Right atrium auricular region (tissue), 2 donors: ENCODE results near the gene SPAG9. TPM values are rescaled to one million over a fixed set of nuclear protein-coding genes. Genes with fewer than 3 reads are reported as not detected.
A peak's percentile ranks its signal among the peaks of the same experiment; 100 is the strongest.

Experiments
- DNase-seq: peaks from one replicate; pipeline ENCODE4 v3.0.0-alpha.2; 2019; ENCODE audit warnings: low spot score
- H3K27ac ChIP-seq, 2 donors: fragments of 200-600 bp; sonication (generic); 1 replicate in 1 of 2; 2 replicates in 1 of 2; pipeline ENCODE4 v1.5.1; 2016 to 2019
- H3K27me3 ChIP-seq, 2 donors: fragments of 200-600 bp; sonication (generic); one replicate each; pipeline versions ENCODE4 v1.5.1 to v1.6.0; 2017 to 2019
- H3K36me3 ChIP-seq: fragments of 200-600 bp; sonication (generic); one replicate; pipeline ENCODE4 v1.5.1; 2016
- H3K4me1 ChIP-seq, 2 donors: fragments of 200-600 bp; sonication (generic); one replicate each; pipeline versions ENCODE4 v1.5.1 to v1.6.0; 2017 to 2019
- H3K4me3 ChIP-seq, 2 donors: fragments of 200-600 bp; sonication (generic); 1 replicate in 1 of 2; 2 replicates in 1 of 2; pipeline ENCODE4 v1.5.1; 2017 to 2019; ENCODE audit warnings: mild to moderate bottlenecking in 1 of 2, moderate library complexity in 1 of 2
- H3K9me3 ChIP-seq, 2 donors: fragments of 200-600 bp; sonication (generic); one replicate each; pipeline ENCODE4 v1.5.1; 2019
- total RNA-seq, 2 donors: library from RNA; depleted of rRNA; stranded (reverse); fragments of >200 nt; gene quantifications; one replicate each; pipeline ENCODE4 v1.1.0, GENCODE V29; 2016
- TF ChIP-seq, protein P1 (sequence below), 2 donors: fragments of 200-600 bp; sonication (generic); IDR thresholded peaks; one replicate each; pipeline ENCODE4 v1.5.1; 2019; ENCODE audit warnings: antibody characterized with exemption in 2 of 2

Gene SPAG9
- total RNA-seq, 2 donors from 2014 or later, result 56.4 to 56.5 TPM

DNA sequence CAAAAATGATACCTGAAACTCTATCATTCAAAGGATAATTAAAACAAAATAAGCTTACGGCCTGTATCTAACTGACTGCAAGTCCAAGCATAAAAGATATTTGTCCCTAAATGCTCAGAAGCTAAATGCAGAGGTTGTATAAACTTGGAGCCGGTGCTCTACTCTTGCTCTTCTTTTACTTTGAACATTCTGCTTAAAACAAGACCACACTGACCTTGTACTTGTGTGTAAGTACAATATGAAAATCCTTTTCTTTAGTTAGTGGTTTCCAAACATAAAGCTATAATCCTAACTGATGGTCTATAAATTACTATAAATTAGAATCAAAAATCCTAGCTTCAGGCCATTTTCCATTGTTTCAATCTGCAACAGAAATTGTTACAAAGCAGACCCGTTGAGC lies 74.6 kb downstream of the SPAG9 start:
- no peaks in the 10 kb centered on the region for H3K36me3 ChIP-seq
- H3K4me1 ChIP-seq, result peaks cover 0 to 10% of the 10 kb centered on the region in 2 donors
- H3K27ac ChIP-seq, result peak overlapping the region; percentile 15 to 30
- no peak for DNase-seq
- no peaks in the 10 kb centered on the region for H3K27me3 ChIP-seq
- no peaks in the 10 kb centered on the region for H3K9me3 ChIP-seq
- H3K4me3 ChIP-seq, result peak overlapping the region in 1 of 2 donors; percentile 34
- TF ChIP-seq, protein P1, sequence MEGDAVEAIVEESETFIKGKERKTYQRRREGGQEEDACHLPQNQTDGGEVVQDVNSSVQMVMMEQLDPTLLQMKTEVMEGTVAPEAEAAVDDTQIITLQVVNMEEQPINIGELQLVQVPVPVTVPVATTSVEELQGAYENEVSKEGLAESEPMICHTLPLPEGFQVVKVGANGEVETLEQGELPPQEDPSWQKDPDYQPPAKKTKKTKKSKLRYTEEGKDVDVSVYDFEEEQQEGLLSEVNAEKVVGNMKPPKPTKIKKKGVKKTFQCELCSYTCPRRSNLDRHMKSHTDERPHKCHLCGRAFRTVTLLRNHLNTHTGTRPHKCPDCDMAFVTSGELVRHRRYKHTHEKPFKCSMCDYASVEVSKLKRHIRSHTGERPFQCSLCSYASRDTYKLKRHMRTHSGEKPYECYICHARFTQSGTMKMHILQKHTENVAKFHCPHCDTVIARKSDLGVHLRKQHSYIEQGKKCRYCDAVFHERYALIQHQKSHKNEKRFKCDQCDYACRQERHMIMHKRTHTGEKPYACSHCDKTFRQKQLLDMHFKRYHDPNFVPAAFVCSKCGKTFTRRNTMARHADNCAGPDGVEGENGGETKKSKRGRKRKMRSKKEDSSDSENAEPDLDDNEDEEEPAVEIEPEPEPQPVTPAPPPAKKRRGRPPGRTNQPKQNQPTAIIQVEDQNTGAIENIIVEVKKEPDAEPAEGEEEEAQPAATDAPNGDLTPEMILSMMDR (IDR thresholded peaks at IDR 0.05), result no peak

DNA sequence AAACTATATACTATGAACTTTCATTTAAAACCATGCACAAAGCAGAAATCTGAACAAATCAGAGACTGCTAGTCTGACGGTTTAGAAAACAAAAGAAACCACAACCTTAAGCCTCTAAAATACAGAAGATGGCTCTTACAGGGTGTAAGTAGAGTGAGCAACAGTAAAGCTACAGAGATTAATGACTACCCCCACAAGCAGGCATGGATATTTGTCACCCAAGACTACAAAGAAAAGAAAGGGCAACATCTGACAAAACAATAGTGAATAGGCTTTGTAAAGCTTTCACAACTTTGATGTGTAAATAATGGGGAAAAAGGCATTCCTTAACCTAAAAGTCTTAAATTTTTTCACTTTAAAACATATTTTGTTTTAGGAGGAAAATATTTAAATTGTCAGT lies 75.0 kb downstream of the SPAG9 start:
- Histone ChIP-seq H3K36me3 (no peaks in the 10 kb centered on the region), H3K9me3 (no peaks in the 10 kb centered on the region), H3K27ac (no peak overlapping the region), H3K4me1 (peaks cover 0 to 10% of the 10 kb centered on the region in 2 donors), H3K4me3 (no peak overlapping the region), H3K27me3 (no peaks in the 10 kb centered on the region)
- no peak for DNase-seq
- TF ChIP-seq, protein P1 (IDR thresholded peaks at IDR 0.05), result no peak

- Histone ChIP-seq H3K36me3 (no peaks in the 10 kb centered on the region), H3K4me3 (no peak overlapping the region), H3K4me1 (peaks cover 0 to 10% of the 10 kb centered on the region in 2 donors), H3K9me3 (no peaks in the 10 kb centered on the region), H3K27ac (no peak overlapping the region), H3K27me3 (no peaks in the 10 kb centered on the region)
- DNase-seq, result no peak
- TF ChIP-seq, protein P1 (IDR thresholded peaks at IDR 0.05), result no peak
Measured at GRCh38 chr17:51044976-51045375, 75.7 kb downstream of the SPAG9 start.

DNA sequence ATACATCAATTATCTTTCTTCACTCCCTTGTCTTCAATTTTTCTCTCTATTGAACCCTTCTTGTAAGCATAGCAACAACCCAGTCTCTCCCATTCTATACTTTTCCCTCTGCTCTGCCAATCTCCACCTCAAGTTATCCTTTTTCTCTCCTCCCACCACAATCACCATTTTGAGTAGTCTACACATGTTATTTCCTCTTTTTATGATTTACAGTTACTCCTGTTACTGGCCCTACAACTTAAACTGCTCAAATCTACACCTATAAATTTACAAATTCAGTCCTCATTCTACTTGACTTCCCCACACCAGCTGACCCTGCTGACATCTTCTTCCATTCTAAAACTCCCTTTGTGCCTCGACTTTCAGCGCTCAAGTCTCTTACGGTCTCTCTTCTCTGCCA lies 84.6 kb downstream of the SPAG9 start:
- H3K9me3 ChIP-seq, result no peaks in the 10 kb centered on the region
- DNase-seq, result no peak
- TF ChIP-seq, protein P1 (IDR thresholded peaks at IDR 0.05), result no peak
- H3K27me3 ChIP-seq, result no peaks in the 10 kb centered on the region
- H3K4me3 ChIP-seq, result no peak overlapping the region
- H3K36me3 ChIP-seq, result peaks cover 20% of the 10 kb centered on the region
- H3K4me1 ChIP-seq, result peaks cover 0 to 7% of the 10 kb centered on the region in 2 donors
- no peak overlapping the region for H3K27ac ChIP-seq

GRCh38 chr17:51035431-51035830 lies 85.2 kb downstream of the SPAG9 start:
- TF ChIP-seq, protein P1 (IDR thresholded peaks at IDR 0.05), result no peak
- DNase-seq, result no peak
- Histone ChIP-seq H3K27me3 (no peaks in the 10 kb centered on the region), H3K36me3 (peaks cover 22% of the 10 kb centered on the region), H3K27ac (no peak overlapping the region), H3K9me3 (no peaks in the 10 kb centered on the region), H3K4me1 (peaks cover 0 to 7% of the 10 kb centered on the region in 2 donors), H3K4me3 (no peak overlapping the region)

DNA sequence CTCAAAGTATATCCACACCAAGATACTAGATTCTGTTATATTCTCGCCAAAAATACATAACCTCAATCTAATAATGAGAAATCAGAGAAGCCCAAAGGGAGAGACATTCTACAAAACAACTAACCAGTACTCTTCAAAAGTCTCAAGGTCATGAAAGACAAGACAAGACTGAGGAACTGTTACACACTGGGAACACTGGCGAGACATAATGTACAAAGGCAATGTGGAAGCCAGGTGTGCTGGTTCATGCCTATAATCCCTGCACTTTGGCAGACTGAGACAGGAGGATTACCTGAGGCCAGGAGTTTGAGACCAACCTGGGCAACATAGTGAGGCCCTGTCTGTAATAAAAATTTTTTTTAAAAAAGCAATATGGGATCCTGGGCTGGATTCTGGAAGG lies 85.9 kb downstream of the SPAG9 start:
- H3K27ac ChIP-seq, result no peak overlapping the region
- H3K27me3 ChIP-seq, result no peaks in the 10 kb centered on the region
- no peak overlapping the region for H3K4me3 ChIP-seq
- H3K4me1 ChIP-seq, result peaks cover 0 to 7% of the 10 kb centered on the region in 2 donors
- TF ChIP-seq, protein P1 (IDR thresholded peaks at IDR 0.05), result no peak
- no peaks in the 10 kb centered on the region for H3K9me3 ChIP-seq
- H3K36me3 ChIP-seq, result peaks cover 22% of the 10 kb centered on the region
- DNase-seq, result no peak
